Skin of body (tissue), 2 donors: Measurements from ENCODE around the gene BARHL2. TPM values are rescaled to one million over a fixed set of nuclear protein-coding genes. Genes with fewer than 3 reads are reported as not detected.

Experiments used
- DNase-seq: peaks from one replicate; lab custom pipeline; 2025; lab: John Stamatoyannopoulos, UW
- total RNA-seq: library from RNA; depleted of rRNA; stranded (reverse); fragments of >200 nt; gene quantifications from one replicate; pipeline ENCODE4 v1.2.3, GENCODE V29; 2014

Gene BARHL2
- total RNA-seq, 1 donor from 2014 or later = not detected

DNA sequence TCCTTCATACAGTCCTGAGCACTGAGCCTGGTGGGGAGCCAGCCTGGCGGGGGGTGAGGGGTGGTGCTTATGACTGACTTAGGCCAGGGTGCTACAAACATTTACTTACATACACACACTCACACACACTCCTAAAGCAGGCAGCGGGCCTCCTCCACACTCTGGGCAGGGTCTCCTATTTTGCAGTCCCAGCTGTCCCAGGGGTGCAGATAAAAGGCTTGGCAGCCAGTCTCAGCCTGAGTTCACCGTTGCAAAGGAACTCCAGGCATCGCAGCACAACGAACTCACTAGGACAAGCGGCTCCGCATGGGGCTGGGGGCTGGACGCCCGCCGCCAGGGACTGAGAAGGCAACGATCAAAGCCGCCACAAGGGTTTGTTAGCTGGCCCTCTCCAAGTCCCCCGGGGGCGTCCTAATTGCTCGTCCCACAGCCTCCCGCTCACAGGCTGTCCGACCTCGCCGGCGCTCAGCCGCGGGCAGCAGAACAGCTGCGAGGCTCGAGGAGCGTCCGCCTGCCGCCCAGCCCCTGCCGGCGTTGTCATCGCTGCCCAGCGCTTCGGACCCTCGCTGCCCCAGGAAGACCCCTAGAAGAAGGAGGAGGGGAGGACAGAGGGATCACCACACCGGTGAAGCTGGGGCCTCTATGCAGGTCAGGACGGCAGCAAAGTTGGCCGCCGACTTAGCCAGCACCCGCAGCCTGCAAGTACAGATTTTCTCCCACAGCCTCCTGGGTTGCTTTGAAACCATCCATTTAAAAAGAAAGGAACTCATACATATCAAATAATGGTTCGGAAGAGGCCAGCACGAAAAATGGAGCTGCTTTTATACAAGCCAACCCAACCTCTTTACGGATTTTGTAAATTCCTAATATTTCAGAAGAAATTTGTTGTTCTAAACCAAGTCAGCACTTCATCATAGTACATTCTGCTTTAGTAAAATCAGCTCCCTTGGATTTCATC lies 6.2 kb downstream of the BARHL2 start:
- DNase-seq = no peak

DNA sequence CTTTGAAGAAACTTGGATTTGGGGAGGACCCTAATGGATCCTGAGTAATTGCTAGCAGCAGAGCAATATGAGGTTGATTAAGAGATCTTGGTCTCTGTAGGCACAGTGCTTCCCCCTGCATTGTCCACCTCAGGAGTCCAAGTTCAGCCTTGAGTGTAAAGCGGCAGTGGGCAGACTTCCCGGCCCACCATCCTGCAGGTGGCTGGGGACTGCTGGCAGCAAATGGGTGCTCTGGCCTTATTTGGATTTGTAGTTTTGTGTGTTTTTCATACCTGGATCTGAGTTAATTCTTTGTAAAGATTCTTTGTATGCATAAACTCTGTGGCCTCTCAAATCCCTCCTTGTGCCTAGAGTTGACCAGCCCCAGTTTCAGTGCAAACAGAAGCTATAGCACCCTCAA lies 7.6 kb downstream of the BARHL2 start:
- no peak for DNase-seq

GRCh38 chr1:90708826-90709225 lies 8.3 kb downstream of the BARHL2 start:
- DNase-seq = no peak

- DNase-seq = no peak
Observed at GRCh38 chr1:90708236-90708786, 8.8 kb downstream of the BARHL2 start.

DNA sequence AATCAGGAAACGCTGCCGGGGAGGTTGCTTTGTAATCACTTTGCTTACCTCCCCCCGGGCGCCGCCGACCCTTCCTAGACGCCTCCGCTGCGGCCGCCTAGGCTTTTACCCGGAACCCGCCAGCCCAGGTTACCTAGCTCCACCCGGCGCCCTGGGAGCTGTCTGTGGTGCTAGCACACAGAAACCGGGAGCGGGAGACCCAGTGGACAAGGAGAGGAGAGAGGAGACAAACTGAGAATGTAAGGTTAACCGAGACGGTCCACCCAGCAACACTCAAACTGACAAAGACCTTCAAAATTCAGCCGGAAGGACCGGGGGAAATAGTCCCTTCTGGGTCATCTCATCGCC lies 9.8 kb downstream of the BARHL2 start:
- DNase-seq = no peak

DNA sequence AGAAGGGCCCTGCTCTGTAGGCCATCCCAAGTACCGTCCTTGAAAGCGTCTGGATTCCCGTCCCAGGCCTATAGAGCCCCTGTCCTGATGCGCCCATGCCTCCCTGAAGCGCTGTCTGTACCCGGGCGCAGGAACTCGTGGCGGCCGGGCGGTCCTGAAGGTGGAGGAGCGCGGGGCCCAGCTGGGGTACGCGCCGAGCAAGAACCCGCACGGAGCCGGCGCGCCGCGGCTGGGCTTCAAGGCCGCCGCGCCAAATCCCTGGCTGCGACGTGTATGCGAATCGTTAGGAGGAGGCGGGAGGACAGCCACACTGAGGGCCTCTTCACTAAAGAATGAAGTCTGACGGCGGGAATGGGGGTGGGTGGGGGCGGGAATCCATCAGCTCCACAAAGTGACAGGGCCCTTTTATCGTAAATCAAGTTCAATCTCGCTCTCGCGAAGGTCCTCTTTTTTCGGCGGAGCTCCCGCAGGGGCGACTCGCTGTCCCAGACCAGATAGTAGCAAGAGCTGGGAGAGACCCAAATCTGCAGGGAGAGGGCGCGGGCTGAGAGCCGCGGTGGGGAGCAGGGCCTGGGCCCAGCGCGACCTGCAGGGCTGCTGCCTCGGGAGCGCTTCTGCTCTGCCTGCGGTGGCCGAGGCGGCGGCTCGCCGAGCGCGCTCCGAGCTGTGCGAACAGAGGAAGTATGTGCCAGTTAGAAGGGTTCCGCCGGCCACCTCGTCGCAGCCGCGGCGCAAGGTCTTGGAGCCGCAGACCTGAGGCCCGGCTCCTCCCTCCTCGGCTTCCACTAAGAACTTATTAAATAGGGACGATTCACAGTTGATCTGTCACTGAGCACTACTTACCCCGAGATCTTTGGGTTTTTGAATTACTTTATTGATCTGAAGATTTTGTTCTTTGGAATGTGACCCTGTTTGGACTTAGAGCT lies 10.4 kb downstream of the BARHL2 start:
- DNase-seq = no peak

DNA sequence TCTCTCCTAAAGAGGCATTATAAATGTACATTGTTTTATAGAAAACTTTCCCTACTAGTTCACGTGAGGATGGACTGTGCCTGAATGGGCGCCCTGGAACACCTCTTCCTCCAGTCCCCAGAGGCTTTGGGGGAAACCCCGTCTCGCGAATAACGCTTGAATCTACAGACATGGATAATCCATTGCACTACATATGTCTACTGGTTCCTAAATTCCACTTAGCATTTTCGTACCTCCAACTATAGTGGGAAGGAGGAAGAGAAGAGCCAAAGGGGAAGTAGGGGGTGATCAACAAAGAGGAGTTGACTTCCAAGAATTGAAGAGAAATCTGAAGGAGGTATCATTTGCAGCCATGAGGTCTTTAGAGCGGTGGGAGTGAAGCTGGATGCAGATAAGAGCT lies 11.1 kb downstream of the BARHL2 start:
- DNase-seq = no peak

DNA sequence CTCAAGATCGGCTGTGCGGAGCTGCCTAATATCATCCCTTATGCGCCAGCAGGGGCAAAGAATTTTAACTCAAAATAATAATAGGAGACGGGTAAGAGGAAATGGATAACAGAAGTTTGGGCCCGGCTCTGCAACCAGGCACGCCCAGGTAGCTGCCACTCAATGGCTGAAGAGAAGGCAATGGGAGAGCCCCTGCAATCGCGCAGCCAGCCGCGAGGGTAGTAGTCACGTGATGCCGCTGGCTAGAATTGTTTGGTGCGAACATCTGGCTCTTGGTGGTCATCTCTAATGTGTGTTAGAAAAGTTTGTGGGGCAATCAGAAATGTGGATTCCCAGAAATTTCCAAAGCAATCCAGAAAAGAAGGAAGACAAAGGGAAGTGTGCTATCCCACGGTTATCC lies 12.3 kb downstream of the BARHL2 start:
- DNase-seq = no peak

- DNase-seq = no peak
Observed at GRCh38 chr1:90694846-90695245, 22.3 kb downstream of the BARHL2 start.

GRCh38 chr1:90687747-90688146 lies 29.4 kb downstream of the BARHL2 start:
- no peak for DNase-seq

- DNase-seq = no peak
Observed at GRCh38 chr1:90675161-90675847, 41.8 kb downstream of the BARHL2 start.

GRCh38 chr1:90671741-90672140 lies 45.4 kb downstream of the BARHL2 start:
- DNase-seq = no peak

DNA sequence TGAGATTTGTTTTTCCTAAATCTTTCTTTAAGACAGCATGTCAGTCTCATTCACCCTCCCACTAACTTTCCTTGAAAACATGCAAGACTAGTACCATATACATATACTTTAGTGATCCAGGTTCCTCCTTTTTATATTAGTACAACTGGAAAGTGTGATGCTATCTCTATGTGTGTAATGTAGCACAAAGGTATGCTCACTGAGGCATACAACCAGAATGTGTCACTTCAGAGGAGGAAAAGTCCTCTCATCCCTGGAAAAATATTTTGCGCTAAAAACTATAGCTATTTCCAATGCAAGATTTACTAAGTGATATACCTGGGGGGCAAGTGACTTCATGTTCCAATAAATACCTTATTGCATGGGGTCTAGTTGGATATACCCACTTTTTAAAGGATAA lies 45.9 kb downstream of the BARHL2 start:
- no peak for DNase-seq
